ENCODE measurements around the gene KSR2. TPM values are rescaled to one million over a fixed set of nuclear protein-coding genes. Genes with fewer than 3 reads are reported as not detected.

Gene KSR2
- total RNA-seq, 1 experiment from 2014 or later, result not detected

DNA sequence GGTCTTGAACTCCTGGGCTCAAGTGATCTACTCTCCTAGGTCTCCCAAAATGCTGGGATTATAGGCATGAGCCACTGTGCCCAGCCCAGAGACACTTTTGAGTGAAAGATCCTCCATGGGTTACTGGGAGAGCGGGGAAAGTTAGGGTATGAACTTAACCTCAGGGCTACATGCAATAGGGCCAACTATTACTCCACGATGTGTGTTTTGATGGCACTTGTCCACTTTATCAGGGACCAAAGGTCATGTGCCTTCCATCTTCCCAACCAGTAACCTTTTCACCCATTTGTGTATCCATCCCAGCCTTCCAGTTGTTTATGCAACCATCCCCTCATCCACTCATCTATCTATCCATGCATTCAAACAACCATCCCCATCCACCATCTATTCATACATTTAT lies 546.8 kb downstream of the KSR2 start:
- intact Hi-C loops (cut with micrococcal nuclease; ENCODE audit: unreplicated experiment), result no loop called here
- CTCF ChIA-PET, result no interaction called here
- POLR2A ChIA-PET (ENCODE audit: low non-redundant PET), result interaction anchor here (0.8 kb wide), 1 partner anchor 68 kb away, joined by 3 read pairs; no protein-coding TSS in a partner anchor
- TF ChIP-seq EZH2 (IDR thresholded peaks at IDR 0.05; ENCODE audit: borderline replicate concordance, low read depth, low read length, poor library complexity, severe bottlenecking), result no peak
- TF ChIP-seq, protein P1, sequence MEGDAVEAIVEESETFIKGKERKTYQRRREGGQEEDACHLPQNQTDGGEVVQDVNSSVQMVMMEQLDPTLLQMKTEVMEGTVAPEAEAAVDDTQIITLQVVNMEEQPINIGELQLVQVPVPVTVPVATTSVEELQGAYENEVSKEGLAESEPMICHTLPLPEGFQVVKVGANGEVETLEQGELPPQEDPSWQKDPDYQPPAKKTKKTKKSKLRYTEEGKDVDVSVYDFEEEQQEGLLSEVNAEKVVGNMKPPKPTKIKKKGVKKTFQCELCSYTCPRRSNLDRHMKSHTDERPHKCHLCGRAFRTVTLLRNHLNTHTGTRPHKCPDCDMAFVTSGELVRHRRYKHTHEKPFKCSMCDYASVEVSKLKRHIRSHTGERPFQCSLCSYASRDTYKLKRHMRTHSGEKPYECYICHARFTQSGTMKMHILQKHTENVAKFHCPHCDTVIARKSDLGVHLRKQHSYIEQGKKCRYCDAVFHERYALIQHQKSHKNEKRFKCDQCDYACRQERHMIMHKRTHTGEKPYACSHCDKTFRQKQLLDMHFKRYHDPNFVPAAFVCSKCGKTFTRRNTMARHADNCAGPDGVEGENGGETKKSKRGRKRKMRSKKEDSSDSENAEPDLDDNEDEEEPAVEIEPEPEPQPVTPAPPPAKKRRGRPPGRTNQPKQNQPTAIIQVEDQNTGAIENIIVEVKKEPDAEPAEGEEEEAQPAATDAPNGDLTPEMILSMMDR (conservative IDR thresholded peaks at IDR 0.05; ENCODE audit: low read depth, low read length), result no peak
- no TSS peak for BruUV-seq (replicated peaks)
- Histone ChIP-seq H3K27ac (ENCODE audit: low read depth, low read length, poor library complexity, severe bottlenecking) (no peak overlapping the region), H3K27me3 (replicated peaks; ENCODE audit: insufficient read depth, low read depth, low read length, poor library complexity) (peaks cover 6% of the 10 kb centered on the region), H3K9me3 (ENCODE audit: low read depth, low read length, poor library complexity, severe bottlenecking) (no peaks in the 10 kb centered on the region), H3K4me1 (ENCODE audit: insufficient read depth, low read length, poor library complexity, severe bottlenecking) (no peaks in the 10 kb centered on the region), H3K36me3 (ENCODE audit: insufficient read depth, low read length, poor library complexity, severe bottlenecking) (no peaks in the 10 kb centered on the region), H3K4me3 (ENCODE audit: low read depth, low read length, poor library complexity, severe bottlenecking) (no peak overlapping the region)
- DNase-seq (ENCODE audit: low spot score), result no peak

DNA sequence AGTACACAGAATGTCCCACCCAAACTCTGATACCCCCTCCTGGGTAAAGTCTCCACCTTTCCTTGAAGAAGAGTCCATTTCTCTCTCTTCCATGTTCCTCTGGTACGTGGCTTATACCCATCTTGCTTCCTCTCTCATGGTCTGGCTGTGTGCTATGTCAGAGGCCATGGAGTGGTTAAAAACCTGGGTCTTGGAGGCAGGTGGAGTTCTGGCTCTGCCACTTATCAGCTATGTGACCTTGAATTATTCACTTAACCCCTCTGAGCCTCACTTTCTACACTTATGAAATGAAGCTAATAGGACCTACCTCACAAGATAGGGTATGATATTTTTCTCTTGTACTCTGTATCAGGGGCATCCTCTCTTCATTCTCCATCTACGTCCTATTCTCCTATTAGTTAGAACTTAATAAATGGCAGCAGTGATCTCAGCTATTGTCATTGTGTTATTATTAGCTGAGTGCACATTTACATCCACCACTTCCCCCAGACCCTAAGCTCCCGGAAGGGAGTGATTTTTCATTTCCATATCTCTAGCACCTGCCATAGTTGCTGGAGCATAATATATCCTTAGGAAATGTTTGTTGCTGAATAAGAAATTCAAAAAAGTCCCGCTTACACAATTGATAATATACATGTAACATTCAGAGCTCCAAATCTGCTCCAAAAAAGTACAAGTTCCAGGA lies 547.6 kb downstream of the KSR2 start:
- H3K4me3 ChIP-seq (ENCODE audit: low read depth, low read length, poor library complexity, severe bottlenecking), result no peak overlapping the region
- no peaks in the 10 kb centered on the region for H3K9me3 ChIP-seq (ENCODE audit: low read depth, low read length, poor library complexity, severe bottlenecking)
- DNase-seq (ENCODE audit: low spot score), result no peak
- no peak for TF ChIP-seq EZH2 (IDR thresholded peaks at IDR 0.05; ENCODE audit: borderline replicate concordance, low read depth, low read length, poor library complexity, severe bottlenecking)
- TF ChIP-seq, protein P1 (conservative IDR thresholded peaks at IDR 0.05; ENCODE audit: low read depth, low read length), result no peak
- BruUV-seq (replicated peaks), result no TSS peak
- peaks cover 6% of the 10 kb centered on the region for H3K27me3 ChIP-seq (replicated peaks; ENCODE audit: insufficient read depth, low read depth, low read length, poor library complexity)
- no peaks in the 10 kb centered on the region for H3K36me3 ChIP-seq (ENCODE audit: insufficient read depth, low read length, poor library complexity, severe bottlenecking)
- no peak overlapping the region for H3K27ac ChIP-seq (ENCODE audit: low read depth, low read length, poor library complexity, severe bottlenecking)
- ChIA-PET POLR2A (ENCODE audit: low non-redundant PET) (interaction anchor here (0.8 kb wide), 1 partner anchor 67 kb away, joined by 3 read pairs; no protein-coding TSS in a partner anchor), CTCF (no interaction called here)
- no peaks in the 10 kb centered on the region for H3K4me1 ChIP-seq (ENCODE audit: insufficient read depth, low read length, poor library complexity, severe bottlenecking)
- intact Hi-C loops (cut with micrococcal nuclease; ENCODE audit: unreplicated experiment), result no loop called here

DNA sequence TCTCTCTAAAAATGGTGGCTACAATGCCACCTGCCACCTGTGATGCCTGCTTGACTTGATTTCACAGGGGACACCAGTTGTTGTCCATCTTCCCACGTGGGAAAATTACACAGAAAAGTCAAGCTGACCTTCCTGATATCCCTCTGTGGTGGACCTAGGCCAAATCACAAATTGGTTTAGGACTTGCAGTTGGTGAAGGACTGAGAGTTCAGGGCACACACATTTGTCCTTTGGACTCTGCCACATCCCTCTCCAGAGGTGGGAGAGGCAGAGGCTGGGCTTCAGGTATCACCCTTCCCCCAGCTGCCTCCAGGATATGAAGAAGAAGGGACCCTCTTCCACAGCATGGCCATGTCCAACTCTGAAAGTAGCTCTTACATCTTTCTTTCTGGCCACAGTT lies 551.8 kb downstream of the KSR2 start:
- H3K27me3 ChIP-seq (replicated peaks; ENCODE audit: insufficient read depth, low read depth, low read length, poor library complexity), result no peaks in the 10 kb centered on the region
- TF ChIP-seq, protein P1 (conservative IDR thresholded peaks at IDR 0.05; ENCODE audit: low read depth, low read length), result no peak
- TF ChIP-seq EZH2 (IDR thresholded peaks at IDR 0.05; ENCODE audit: borderline replicate concordance, low read depth, low read length, poor library complexity, severe bottlenecking), result no peak
- no TSS peak for BruUV-seq (replicated peaks)
- H3K27ac ChIP-seq (ENCODE audit: low read depth, low read length, poor library complexity, severe bottlenecking), result no peak overlapping the region
- no peak for DNase-seq (ENCODE audit: low spot score)
- no peak overlapping the region for H3K4me3 ChIP-seq (ENCODE audit: low read depth, low read length, poor library complexity, severe bottlenecking)
- H3K9me3 ChIP-seq (ENCODE audit: low read depth, low read length, poor library complexity, severe bottlenecking), result no peaks in the 10 kb centered on the region
- intact Hi-C loops (cut with micrococcal nuclease; ENCODE audit: unreplicated experiment), result no loop called here
- no peaks in the 10 kb centered on the region for H3K36me3 ChIP-seq (ENCODE audit: insufficient read depth, low read length, poor library complexity, severe bottlenecking)
- POLR2A ChIA-PET (ENCODE audit: low non-redundant PET), result no interaction called here
- no peaks in the 10 kb centered on the region for H3K4me1 ChIP-seq (ENCODE audit: insufficient read depth, low read length, poor library complexity, severe bottlenecking)
- CTCF ChIA-PET, result no interaction called here

All from A673 (cell line).